Vagina (tissue), 2 donors: Measurements from ENCODE around the gene POLR1D. TPM values are rescaled to one million over a fixed set of nuclear protein-coding genes. Genes with fewer than 3 reads are reported as not detected.

ENCODE experiments used
- DNase-seq, 2 donors: peaks; one replicate each; pipeline ENCODE4 v3.0.0-alpha.2; 2017; ENCODE audit errors: extremely low spot score in 2 of 2
- H3K27ac ChIP-seq: fragments of 200-600 bp; sonication (generic); one replicate; pipeline ENCODE4 v1.5.1; 2019
- H3K27me3 ChIP-seq: fragments of 200-600 bp; sonication (generic); one replicate; pipeline ENCODE4 v1.5.1; 2019
- H3K36me3 ChIP-seq, 2 donors: fragments of 200-600 bp; sonication (generic); one replicate each; pipeline ENCODE4 v1.5.1; 2017 to 2019
- H3K4me1 ChIP-seq: fragments of 200-600 bp; sonication (generic); one replicate; pipeline ENCODE4 v1.5.1; 2019
- H3K4me3 ChIP-seq, 2 donors: fragments of 200-600 bp; sonication (generic); 1 replicate in 1 of 2; 2 replicates in 1 of 2; pipeline ENCODE4 v1.5.1; 2016 to 2019
- H3K9me3 ChIP-seq: fragments of 200-600 bp; sonication (generic); one replicate; pipeline ENCODE4 v1.5.1; 2019
- POLR2A ChIP-seq, 2 donors: fragments of 450-650 bp; IDR thresholded peaks; one replicate each; pipeline ENCODE4 v1.6.1; 2017; ENCODE audit warnings: antibody characterized with exemption in 2 of 2, mild to moderate bottlenecking in 2 of 2, moderate library complexity in 2 of 2
- POLR2AphosphoS5 ChIP-seq, 2 donors: sonication (generic); formaldehyde crosslinking; IDR thresholded peaks; one replicate each; pipeline ENCODE4 v1.9.0; 2017; ENCODE audit warnings: antibody characterized with exemption in 2 of 2, mild to moderate bottlenecking in 2 of 2, low read depth in 1 of 2; ENCODE audit not compliant: insufficient read depth in 1 of 2
- intact Hi-C: fragments of 100-400 bp; cut with DNase I; formaldehyde crosslinking; loops from one replicate; pipeline ENCODE4 v1.15.1; 2023
- total RNA-seq: library from RNA; depleted of rRNA; stranded (reverse); fragments of >200 nt; gene quantifications from one replicate; pipeline ENCODE4 v1.2.3, GENCODE V29; 2016
- TF ChIP-seq, protein P1 (sequence below), 3 experiments: fragments of 450-650 bp in 2 of 3; fragments of 200-600 bp in 1 of 3; sonication (generic) in 1 of 3; IDR thresholded peaks; one replicate each; pipeline ENCODE4 v1.5.1; 2017 to 2019; ENCODE audit warnings: antibody characterized with exemption in 3 of 3, mild to moderate bottlenecking in 2 of 3, moderate library complexity in 2 of 3

POLR1D gene
- total RNA-seq, 1 donor from 2014 or later: 74.2 TPM

DNA sequence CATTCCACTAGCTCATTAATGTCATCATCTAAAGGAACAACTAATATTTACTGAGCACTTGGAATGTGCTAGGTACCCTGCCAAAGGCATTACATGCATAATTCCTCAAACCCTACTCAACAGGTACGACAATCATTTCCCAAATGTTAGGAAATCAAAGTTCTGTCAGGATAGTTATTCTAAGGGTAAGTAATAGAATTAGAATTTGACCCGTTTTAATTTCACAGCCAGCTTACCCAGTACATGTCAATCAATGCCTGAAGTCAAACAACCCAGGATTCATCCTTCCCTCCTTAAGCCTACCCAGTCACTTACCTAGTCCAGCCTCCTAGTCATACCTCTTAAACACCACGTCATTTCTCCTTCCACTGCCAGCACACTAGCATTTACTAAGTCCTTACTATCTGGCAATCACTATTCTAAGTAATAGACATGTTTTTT lies 3.8 kb upstream of the POLR1D start:
- H3K9me3 ChIP-seq: peaks cover 7% of the 10 kb centered on the region
- H3K36me3 ChIP-seq: no peaks in the 10 kb centered on the region
- TF ChIP-seq, protein P1, sequence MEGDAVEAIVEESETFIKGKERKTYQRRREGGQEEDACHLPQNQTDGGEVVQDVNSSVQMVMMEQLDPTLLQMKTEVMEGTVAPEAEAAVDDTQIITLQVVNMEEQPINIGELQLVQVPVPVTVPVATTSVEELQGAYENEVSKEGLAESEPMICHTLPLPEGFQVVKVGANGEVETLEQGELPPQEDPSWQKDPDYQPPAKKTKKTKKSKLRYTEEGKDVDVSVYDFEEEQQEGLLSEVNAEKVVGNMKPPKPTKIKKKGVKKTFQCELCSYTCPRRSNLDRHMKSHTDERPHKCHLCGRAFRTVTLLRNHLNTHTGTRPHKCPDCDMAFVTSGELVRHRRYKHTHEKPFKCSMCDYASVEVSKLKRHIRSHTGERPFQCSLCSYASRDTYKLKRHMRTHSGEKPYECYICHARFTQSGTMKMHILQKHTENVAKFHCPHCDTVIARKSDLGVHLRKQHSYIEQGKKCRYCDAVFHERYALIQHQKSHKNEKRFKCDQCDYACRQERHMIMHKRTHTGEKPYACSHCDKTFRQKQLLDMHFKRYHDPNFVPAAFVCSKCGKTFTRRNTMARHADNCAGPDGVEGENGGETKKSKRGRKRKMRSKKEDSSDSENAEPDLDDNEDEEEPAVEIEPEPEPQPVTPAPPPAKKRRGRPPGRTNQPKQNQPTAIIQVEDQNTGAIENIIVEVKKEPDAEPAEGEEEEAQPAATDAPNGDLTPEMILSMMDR (IDR thresholded peaks at IDR 0.05): no peak
- TF ChIP-seq POLR2AphosphoS5 (IDR thresholded peaks at IDR 0.05; ENCODE audit: insufficient read depth in 1 of 2, low read depth in 1 of 2): peak in 1 of 2 donors; percentile 48
- peaks cover 31% of the 10 kb centered on the region for H3K4me1 ChIP-seq
- intact Hi-C loops: no loop called here
- DNase-seq: no peak
- no peak overlapping the region for H3K27ac ChIP-seq
- H3K4me3 ChIP-seq: no peak overlapping the region
- H3K27me3 ChIP-seq: no peaks in the 10 kb centered on the region

DNA sequence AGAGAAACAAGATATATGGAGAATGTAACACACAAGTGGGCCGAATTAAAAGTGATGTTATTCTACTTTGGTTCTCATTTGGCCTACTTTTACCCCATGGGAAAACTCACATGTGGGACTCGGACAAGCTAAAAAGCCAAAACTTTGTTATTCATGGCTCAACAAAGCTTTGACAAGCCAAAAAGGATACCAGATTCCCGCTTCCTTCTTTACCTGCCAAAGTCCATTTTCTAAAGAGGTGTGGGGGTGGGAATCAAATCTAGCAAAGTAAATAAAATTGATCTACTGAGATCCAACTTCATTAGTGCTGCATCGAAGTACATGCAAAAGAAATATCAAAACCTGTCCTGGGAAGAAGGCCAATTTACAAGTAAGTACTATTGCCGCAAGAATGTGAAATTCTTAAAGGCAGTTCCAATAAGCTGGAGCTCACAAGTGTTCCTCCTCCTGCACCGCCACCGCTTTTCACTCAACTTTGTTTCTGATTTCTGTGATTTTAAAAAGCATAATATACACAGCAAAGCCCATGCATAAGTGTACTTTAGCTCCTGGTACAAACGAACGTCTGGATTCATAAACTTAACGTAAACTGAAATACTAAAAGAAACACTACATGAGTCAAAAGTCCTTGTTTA lies 2.5 kb upstream of the POLR1D start:
- H3K27ac ChIP-seq: peak overlapping the region; percentile 98
- peaks cover 0 to 4% of the 10 kb centered on the region in 2 donors for H3K36me3 ChIP-seq
- DNase-seq: no peak
- TF ChIP-seq POLR2A (IDR thresholded peaks at IDR 0.05) (no peak), POLR2AphosphoS5 (IDR thresholded peaks at IDR 0.05; ENCODE audit: insufficient read depth in 1 of 2, low read depth in 1 of 2) (no peak)
- TF ChIP-seq, protein P1 (IDR thresholded peaks at IDR 0.05): no peak
- peak overlapping the region; percentile 67 to 96 for H3K4me3 ChIP-seq
- no peaks in the 10 kb centered on the region for H3K27me3 ChIP-seq
- H3K4me1 ChIP-seq: peaks cover 44% of the 10 kb centered on the region
- intact Hi-C loops: no loop called here
- peaks cover 7% of the 10 kb centered on the region for H3K9me3 ChIP-seq

DNA sequence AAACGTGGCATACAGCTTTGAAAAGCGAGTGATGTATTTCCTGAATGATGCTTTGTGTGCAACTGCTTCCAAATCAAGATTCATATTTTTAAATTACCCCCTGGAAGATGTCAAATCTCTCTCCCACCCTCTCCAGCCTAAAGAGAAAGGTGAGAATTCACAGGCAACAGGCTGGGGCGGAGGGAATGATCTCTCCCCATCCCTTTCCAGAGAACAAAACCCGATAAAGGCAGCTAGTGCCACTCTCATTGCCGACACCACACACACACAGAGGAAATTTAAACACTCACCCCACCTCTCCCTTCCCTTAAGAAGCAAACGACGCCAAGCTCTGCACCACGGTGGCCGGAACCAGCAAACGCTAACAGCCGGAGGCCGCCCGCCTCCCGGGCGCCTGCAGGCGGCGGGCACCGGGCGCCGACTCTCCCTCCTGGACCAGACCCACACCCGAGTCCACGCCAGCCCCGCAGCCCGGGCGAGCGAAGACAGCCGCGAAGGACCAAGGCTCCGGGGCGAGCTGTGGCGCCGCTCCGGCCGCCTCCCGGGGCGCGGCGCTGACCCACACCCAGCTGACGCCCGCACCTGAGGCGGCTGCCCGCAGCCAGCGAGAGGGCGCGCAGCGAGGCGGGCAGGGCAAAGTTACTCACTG lies 1.8 kb upstream of the POLR1D start:
- intact Hi-C loops: no loop called here
- Histone ChIP-seq H3K27ac (peak overlapping the region; percentile 98), H3K4me1 (peaks cover 51% of the 10 kb centered on the region), H3K36me3 (peaks cover 0 to 4% of the 10 kb centered on the region in 2 donors), H3K27me3 (no peaks in the 10 kb centered on the region), H3K9me3 (peaks cover 1% of the 10 kb centered on the region), H3K4me3 (peak overlapping the region; percentile 67 to 96)
- DNase-seq: no peak
- no peak for TF ChIP-seq POLR2A (IDR thresholded peaks at IDR 0.05)
- TF ChIP-seq, protein P1 (IDR thresholded peaks at IDR 0.05): no peak
- TF ChIP-seq POLR2AphosphoS5 (IDR thresholded peaks at IDR 0.05; ENCODE audit: insufficient read depth in 1 of 2, low read depth in 1 of 2): no peak

DNA sequence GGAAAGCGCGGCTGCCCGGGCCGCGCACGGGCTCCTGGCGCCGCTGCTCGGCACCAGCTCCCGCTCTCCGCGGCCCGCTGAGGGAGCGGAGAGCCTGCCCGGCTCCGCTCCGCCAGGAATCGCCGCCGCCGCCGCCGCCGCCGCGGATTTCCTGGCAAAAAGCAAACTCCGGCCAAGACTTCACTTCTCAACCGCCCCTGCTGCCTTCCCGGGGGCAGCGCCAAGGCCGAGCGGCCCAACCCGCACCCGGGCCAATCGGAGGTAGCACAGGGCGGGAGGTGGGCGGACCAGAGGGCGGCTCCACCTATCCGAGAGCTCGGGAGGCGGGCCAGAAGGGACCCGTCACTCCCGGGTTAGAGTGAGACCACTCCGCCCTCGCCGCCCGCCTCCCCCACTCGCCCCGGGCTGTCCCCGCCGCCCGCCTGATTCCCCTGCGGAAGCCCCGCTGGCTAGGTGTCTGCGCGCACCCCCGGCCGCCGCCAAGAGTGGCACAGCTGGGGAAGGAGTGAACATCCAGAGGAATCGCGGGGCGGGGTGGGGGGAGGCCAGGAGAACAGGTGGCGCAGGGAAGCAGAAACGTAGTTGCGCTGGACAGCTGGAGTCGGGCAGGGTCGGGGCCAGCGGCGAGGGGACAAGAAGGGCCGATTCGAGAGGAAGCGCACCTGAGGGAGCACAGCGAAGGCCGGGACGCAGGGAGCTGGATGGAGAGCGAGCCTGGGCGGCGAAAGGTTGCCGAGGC lies 1.1 kb upstream of the POLR1D start, which contains the start of gene LNX2:
Gene LNX2 (minus strand): TSS at position 153 of the 739 bp plus-strand sequence. CDS start 38,826 bp downstream, outside the sequence.
- DNase-seq: peak; percentile 98
- peak within 1 kb of the TSS; percentile 98 for H3K27ac ChIP-seq
- no peaks in the 10 kb centered on the region for H3K9me3 ChIP-seq
- intact Hi-C loops: no loop called here
- H3K4me1 ChIP-seq: peaks cover 55% of the 10 kb centered on the region
- no peaks in the 10 kb centered on the region for H3K27me3 ChIP-seq
- H3K36me3 ChIP-seq: peaks cover 0 to 4% of the 10 kb centered on the region in 2 donors
- TF ChIP-seq, protein P1 (IDR thresholded peaks at IDR 0.05): no peak
- TF ChIP-seq POLR2A (IDR thresholded peaks at IDR 0.05): peak; percentile 31 to 69
- TF ChIP-seq POLR2AphosphoS5 (IDR thresholded peaks at IDR 0.05; ENCODE audit: insufficient read depth in 1 of 2, low read depth in 1 of 2): peak; percentile 66 to 92
- H3K4me3 ChIP-seq: peak within 1 kb of the TSS; percentile 67 to 96
